ENCODE data around the gene PDX1.

- TF ChIP-seq, protein P1, sequence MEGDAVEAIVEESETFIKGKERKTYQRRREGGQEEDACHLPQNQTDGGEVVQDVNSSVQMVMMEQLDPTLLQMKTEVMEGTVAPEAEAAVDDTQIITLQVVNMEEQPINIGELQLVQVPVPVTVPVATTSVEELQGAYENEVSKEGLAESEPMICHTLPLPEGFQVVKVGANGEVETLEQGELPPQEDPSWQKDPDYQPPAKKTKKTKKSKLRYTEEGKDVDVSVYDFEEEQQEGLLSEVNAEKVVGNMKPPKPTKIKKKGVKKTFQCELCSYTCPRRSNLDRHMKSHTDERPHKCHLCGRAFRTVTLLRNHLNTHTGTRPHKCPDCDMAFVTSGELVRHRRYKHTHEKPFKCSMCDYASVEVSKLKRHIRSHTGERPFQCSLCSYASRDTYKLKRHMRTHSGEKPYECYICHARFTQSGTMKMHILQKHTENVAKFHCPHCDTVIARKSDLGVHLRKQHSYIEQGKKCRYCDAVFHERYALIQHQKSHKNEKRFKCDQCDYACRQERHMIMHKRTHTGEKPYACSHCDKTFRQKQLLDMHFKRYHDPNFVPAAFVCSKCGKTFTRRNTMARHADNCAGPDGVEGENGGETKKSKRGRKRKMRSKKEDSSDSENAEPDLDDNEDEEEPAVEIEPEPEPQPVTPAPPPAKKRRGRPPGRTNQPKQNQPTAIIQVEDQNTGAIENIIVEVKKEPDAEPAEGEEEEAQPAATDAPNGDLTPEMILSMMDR (IDR thresholded peaks at IDR 0.05), result no peak
- TF ChIP-seq POLR2A (IDR thresholded peaks at IDR 0.05) (no peak), POLR2AphosphoS5 (IDR thresholded peaks at IDR 0.05) (no peak)
Measured at GRCh38 chr13:27918041-27918917, 1.5 kb upstream of the PDX1 start.
